Measurements from ENCODE around the gene CHST4. TPM values are rescaled to one million over a fixed set of nuclear protein-coding genes. Genes with fewer than 3 reads are reported as not detected.

Gene CHST4
- total RNA-seq, 1 experiment from 2014 or later: 9.9 TPM

DNA sequence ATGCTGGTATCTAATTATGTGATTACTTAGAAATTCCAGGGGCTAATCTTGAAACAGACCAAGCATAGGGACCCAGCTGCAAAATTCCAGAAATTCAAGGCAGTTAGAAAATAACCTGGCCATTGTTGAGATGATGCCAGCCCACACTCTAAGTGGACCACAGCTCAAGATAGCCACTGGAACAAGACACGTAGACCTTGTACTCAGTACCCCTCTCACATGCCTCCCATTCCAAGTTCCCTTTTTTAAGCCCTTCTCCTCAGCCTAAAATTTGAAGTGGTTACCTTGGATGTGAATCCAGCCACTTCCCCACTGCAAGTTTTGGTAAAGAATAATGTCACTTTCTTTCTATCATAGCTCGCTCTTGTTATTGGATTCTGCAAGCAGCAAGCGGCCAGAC lies 33.0 kb upstream of the CHST4 start (continued):
- TF ChIP-seq, protein P1, sequence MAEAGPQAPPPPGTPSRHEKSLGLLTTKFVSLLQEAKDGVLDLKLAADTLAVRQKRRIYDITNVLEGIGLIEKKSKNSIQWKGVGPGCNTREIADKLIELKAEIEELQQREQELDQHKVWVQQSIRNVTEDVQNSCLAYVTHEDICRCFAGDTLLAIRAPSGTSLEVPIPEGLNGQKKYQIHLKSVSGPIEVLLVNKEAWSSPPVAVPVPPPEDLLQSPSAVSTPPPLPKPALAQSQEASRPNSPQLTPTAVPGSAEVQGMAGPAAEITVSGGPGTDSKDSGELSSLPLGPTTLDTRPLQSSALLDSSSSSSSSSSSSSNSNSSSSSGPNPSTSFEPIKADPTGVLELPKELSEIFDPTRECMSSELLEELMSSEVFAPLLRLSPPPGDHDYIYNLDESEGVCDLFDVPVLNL (CRISPR knock-in tag; IDR thresholded peaks at IDR 0.05; ENCODE audit: borderline replicate concordance, low read depth): no peak
- no peak for TF ChIP-seq TP53 (CRISPR knock-in tag; IDR thresholded peaks at IDR 0.05)

DNA sequence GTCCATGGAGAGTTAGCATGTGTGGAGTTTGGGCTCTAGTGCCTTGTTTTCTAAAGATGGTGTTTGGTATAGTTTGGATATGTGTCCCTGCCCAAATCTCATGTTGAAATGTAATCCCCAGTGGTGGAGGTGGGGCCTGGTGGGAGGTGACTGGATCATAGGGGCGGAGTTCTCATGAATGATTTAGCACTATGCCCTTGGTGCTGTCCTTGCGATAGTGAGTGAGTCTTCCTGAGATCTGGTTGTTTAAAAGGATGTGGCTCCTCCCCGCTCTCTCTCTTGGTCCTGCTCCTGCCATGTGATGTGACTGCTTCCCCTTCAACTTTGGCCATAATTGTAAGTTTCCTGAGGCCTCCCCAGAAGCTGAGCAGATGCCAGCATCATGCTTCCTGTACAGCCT lies 28.2 kb upstream of the CHST4 start:
- H3K36me3 Mint-ChIP-seq: no peaks in the 10 kb centered on the region
- no peaks in the 10 kb centered on the region for H3K4me1 Mint-ChIP-seq
- no peak overlapping the region for H3K4me3 Mint-ChIP-seq
- ChIA-PET CTCF (interaction anchor here (0.7 to 5.3 kb wide), 9 partner anchors 8 to 186 kb away, joined by 3 to 42 read pairs (median 4); partner anchors contain the start of gene ZNF19), POLR2A (no interaction called here)
- peaks cover 6% of the 10 kb centered on the region; the same call in 1 of the 2 replicates for H3K9me3 Mint-ChIP-seq
- H3K27ac Mint-ChIP-seq: no peak overlapping the region
- DNase-seq (ENCODE audit: low spot score) (no peak), ATAC-seq (peak; percentile 41; the same call in 1 of the 2 replicates)
- H3K27me3 Mint-ChIP-seq (ENCODE audit: low read depth): no peaks in the 10 kb centered on the region; the same call in none of the 2 replicates
- no peak for TF ChIP-seq ZNF416 (CRISPR knock-in tag; IDR thresholded peaks at IDR 0.05)
- TF ChIP-seq, protein P2, sequence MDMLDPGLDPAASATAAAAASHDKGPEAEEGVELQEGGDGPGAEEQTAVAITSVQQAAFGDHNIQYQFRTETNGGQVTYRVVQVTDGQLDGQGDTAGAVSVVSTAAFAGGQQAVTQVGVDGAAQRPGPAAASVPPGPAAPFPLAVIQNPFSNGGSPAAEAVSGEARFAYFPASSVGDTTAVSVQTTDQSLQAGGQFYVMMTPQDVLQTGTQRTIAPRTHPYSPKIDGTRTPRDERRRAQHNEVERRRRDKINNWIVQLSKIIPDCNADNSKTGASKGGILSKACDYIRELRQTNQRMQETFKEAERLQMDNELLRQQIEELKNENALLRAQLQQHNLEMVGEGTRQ (CRISPR knock-in tag; IDR thresholded peaks at IDR 0.05): no peak
- TF ChIP-seq, protein P3, sequence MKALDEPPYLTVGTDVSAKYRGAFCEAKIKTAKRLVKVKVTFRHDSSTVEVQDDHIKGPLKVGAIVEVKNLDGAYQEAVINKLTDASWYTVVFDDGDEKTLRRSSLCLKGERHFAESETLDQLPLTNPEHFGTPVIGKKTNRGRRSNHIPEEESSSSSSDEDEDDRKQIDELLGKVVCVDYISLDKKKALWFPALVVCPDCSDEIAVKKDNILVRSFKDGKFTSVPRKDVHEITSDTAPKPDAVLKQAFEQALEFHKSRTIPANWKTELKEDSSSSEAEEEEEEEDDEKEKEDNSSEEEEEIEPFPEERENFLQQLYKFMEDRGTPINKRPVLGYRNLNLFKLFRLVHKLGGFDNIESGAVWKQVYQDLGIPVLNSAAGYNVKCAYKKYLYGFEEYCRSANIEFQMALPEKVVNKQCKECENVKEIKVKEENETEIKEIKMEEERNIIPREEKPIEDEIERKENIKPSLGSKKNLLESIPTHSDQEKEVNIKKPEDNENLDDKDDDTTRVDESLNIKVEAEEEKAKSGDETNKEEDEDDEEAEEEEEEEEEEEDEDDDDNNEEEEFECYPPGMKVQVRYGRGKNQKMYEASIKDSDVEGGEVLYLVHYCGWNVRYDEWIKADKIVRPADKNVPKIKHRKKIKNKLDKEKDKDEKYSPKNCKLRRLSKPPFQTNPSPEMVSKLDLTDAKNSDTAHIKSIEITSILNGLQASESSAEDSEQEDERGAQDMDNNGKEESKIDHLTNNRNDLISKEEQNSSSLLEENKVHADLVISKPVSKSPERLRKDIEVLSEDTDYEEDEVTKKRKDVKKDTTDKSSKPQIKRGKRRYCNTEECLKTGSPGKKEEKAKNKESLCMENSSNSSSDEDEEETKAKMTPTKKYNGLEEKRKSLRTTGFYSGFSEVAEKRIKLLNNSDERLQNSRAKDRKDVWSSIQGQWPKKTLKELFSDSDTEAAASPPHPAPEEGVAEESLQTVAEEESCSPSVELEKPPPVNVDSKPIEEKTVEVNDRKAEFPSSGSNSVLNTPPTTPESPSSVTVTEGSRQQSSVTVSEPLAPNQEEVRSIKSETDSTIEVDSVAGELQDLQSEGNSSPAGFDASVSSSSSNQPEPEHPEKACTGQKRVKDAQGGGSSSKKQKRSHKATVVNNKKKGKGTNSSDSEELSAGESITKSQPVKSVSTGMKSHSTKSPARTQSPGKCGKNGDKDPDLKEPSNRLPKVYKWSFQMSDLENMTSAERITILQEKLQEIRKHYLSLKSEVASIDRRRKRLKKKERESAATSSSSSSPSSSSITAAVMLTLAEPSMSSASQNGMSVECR (CRISPR knock-in tag; IDR thresholded peaks at IDR 0.05; ENCODE audit: borderline replicate concordance): no peak
- TF ChIP-seq, protein P4, sequence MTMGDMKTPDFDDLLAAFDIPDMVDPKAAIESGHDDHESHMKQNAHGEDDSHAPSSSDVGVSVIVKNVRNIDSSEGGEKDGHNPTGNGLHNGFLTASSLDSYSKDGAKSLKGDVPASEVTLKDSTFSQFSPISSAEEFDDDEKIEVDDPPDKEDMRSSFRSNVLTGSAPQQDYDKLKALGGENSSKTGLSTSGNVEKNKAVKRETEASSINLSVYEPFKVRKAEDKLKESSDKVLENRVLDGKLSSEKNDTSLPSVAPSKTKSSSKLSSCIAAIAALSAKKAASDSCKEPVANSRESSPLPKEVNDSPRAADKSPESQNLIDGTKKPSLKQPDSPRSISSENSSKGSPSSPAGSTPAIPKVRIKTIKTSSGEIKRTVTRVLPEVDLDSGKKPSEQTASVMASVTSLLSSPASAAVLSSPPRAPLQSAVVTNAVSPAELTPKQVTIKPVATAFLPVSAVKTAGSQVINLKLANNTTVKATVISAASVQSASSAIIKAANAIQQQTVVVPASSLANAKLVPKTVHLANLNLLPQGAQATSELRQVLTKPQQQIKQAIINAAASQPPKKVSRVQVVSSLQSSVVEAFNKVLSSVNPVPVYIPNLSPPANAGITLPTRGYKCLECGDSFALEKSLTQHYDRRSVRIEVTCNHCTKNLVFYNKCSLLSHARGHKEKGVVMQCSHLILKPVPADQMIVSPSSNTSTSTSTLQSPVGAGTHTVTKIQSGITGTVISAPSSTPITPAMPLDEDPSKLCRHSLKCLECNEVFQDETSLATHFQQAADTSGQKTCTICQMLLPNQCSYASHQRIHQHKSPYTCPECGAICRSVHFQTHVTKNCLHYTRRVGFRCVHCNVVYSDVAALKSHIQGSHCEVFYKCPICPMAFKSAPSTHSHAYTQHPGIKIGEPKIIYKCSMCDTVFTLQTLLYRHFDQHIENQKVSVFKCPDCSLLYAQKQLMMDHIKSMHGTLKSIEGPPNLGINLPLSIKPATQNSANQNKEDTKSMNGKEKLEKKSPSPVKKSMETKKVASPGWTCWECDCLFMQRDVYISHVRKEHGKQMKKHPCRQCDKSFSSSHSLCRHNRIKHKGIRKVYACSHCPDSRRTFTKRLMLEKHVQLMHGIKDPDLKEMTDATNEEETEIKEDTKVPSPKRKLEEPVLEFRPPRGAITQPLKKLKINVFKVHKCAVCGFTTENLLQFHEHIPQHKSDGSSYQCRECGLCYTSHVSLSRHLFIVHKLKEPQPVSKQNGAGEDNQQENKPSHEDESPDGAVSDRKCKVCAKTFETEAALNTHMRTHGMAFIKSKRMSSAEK (CRISPR knock-in tag; IDR thresholded peaks at IDR 0.05; ENCODE audit: borderline replicate concordance): no peak
- TF ChIP-seq SP1 (CRISPR knock-in tag; conservative IDR thresholded peaks at IDR 0.05): no peak
- TF ChIP-seq, protein P5, sequence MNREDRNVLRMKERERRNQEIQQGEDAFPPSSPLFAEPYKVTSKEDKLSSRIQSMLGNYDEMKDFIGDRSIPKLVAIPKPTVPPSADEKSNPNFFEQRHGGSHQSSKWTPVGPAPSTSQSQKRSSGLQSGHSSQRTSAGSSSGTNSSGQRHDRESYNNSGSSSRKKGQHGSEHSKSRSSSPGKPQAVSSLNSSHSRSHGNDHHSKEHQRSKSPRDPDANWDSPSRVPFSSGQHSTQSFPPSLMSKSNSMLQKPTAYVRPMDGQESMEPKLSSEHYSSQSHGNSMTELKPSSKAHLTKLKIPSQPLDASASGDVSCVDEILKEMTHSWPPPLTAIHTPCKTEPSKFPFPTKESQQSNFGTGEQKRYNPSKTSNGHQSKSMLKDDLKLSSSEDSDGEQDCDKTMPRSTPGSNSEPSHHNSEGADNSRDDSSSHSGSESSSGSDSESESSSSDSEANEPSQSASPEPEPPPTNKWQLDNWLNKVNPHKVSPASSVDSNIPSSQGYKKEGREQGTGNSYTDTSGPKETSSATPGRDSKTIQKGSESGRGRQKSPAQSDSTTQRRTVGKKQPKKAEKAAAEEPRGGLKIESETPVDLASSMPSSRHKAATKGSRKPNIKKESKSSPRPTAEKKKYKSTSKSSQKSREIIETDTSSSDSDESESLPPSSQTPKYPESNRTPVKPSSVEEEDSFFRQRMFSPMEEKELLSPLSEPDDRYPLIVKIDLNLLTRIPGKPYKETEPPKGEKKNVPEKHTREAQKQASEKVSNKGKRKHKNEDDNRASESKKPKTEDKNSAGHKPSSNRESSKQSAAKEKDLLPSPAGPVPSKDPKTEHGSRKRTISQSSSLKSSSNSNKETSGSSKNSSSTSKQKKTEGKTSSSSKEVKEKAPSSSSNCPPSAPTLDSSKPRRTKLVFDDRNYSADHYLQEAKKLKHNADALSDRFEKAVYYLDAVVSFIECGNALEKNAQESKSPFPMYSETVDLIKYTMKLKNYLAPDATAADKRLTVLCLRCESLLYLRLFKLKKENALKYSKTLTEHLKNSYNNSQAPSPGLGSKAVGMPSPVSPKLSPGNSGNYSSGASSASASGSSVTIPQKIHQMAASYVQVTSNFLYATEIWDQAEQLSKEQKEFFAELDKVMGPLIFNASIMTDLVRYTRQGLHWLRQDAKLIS (CRISPR knock-in tag; IDR thresholded peaks at IDR 0.05; ENCODE audit: borderline replicate concordance): no peak
- TF ChIP-seq, protein P6, sequence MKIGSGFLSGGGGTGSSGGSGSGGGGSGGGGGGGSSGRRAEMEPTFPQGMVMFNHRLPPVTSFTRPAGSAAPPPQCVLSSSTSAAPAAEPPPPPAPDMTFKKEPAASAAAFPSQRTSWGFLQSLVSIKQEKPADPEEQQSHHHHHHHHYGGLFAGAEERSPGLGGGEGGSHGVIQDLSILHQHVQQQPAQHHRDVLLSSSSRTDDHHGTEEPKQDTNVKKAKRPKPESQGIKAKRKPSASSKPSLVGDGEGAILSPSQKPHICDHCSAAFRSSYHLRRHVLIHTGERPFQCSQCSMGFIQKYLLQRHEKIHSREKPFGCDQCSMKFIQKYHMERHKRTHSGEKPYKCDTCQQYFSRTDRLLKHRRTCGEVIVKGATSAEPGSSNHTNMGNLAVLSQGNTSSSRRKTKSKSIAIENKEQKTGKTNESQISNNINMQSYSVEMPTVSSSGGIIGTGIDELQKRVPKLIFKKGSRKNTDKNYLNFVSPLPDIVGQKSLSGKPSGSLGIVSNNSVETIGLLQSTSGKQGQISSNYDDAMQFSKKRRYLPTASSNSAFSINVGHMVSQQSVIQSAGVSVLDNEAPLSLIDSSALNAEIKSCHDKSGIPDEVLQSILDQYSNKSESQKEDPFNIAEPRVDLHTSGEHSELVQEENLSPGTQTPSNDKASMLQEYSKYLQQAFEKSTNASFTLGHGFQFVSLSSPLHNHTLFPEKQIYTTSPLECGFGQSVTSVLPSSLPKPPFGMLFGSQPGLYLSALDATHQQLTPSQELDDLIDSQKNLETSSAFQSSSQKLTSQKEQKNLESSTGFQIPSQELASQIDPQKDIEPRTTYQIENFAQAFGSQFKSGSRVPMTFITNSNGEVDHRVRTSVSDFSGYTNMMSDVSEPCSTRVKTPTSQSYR (CRISPR knock-in tag; IDR thresholded peaks at IDR 0.05): no peak
- TF ChIP-seq, protein P7, sequence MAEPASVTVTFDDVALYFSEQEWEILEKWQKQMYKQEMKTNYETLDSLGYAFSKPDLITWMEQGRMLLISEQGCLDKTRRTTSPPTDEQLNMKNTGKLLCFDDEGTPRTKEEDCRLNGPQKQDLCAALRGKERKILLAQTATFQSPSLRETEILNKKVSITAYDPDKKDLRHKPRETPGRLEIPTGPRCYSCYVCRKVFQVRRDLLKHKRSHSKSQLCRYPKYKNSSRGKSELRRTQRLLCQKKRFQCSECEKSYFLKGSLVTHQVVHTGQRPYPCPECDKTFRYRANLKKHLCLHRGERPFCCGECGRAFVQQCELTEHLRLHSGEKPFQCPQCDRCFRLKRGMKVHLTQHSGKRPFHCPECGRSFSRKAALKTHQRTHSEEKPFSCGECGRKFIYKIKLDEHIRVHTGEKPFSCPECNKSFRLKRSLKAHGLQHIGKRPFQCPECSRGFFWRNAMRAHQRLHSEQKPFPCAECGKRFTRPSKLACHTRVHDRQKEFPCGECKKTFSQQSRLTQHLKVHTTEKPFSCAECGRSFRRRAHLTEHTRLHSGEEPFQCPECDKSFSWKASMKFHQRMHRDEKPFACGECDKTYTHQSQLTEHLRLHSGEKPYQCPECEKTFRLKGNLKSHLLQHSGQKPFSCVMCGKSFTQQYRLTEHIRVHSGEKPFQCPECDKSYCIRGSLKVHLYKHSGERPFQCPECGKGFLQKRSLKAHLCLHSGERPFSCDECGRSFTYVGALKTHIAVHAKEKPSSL (CRISPR knock-in tag; conservative IDR thresholded peaks at IDR 0.05): no peak
- TF ChIP-seq NR3C1 (CRISPR knock-in tag; conservative IDR thresholded peaks at IDR 0.05; ENCODE audit: low read depth): no peak
- TF ChIP-seq MXD4 (CRISPR knock-in tag; IDR thresholded peaks at IDR 0.05; ENCODE audit: borderline replicate concordance): no peak
- TF ChIP-seq PRRX2 (CRISPR knock-in tag; IDR thresholded peaks at IDR 0.05): no peak

Measured in WTC11 (cell line).